Psoas muscle (tissue), 8 donors: ENCODE measurements around the gene CAPN2. TPM values are rescaled to one million over a fixed set of nuclear protein-coding genes. Genes with fewer than 3 reads are reported as not detected.

Experiments used
- ATAC-seq, 4 donors: fragments of 200-7000 bp; cut with Tn5 transposase; one replicate each; pipeline ENCODE4 v1.9.1; 2020; ENCODE audit warnings: moderate library complexity in 3 of 4, mild to moderate bottlenecking in 2 of 4
- DNase-seq, 2 donors: peaks; one replicate each; pipeline ENCODE4 v3.0.0-alpha.2; 2020
- H3K27ac ChIP-seq: fragments of 200-600 bp; one replicate; pipeline ENCODE4 v1.8.0; 2022
- H3K27me3 ChIP-seq, 3 donors: fragments of 200-600 bp in 1 of 3; one replicate each; pipeline versions ENCODE4 v1.6.1 to v1.8.0; 2013 to 2022; ENCODE audit warnings: low read length in 2 of 3, mild to moderate bottlenecking in 2 of 3, moderate library complexity in 1 of 3; ENCODE audit not compliant: insufficient read depth in 3 of 3
- H3K36me3 ChIP-seq, 2 donors: fragments of 200-600 bp in 1 of 2; one replicate each; pipeline versions ENCODE4 v1.6.1 to v1.8.0; 2013 to 2022; ENCODE audit warnings: low read depth in 1 of 2, mild to moderate bottlenecking in 1 of 2, moderate library complexity in 1 of 2; ENCODE audit not compliant: insufficient read depth in 1 of 2
- H3K4me1 ChIP-seq: fragments of 200-600 bp; one replicate; pipeline ENCODE4 v1.8.0; 2022
- H3K4me3 ChIP-seq: fragments of 200-600 bp; one replicate; pipeline ENCODE4 v1.8.0; 2022; ENCODE audit warnings: mild to moderate bottlenecking
- H3K9me3 ChIP-seq: fragments of 200-600 bp; one replicate; pipeline ENCODE4 v1.8.0; 2022
- WGBS, 3 donors: extraction: QIAGEN DNeasy Blood & Tissue Kit; methylation state at CpG; one replicate each; pipeline versions ENCODE4 v1.1.6 to v1.1.7; 2013; 5-methylcytosine and 5-hydroxymethylcytosine counted together
- intact Hi-C, 2 donors: fragments of 100-400 bp; cut with DNase I; formaldehyde crosslinking; loops; one replicate each; pipeline versions ENCODE4 v1.11.0 to v1.14.2; 2022
- polyA plus RNA-seq, 3 donors: library from polyadenylated mRNA; stranded (reverse); fragments of 200-250 nt; gene quantifications; one replicate each; pipeline ENCODE4 v1.2.3, GENCODE V29; 2013
- total RNA-seq, 4 donors: library from RNA; stranded (reverse); fragmentation: NEBNext Ultra II Directional in 2 of 4; extraction: Animal tissue kit (Norgen Biotek cat#: 25700) in 2 of 4; gene quantifications; one replicate each; pipeline versions ENCODE4 v1.2.1 to v1.2.4, GENCODE V29; 2021 to 2023
- TF ChIP-seq, protein P1 (sequence below): fragments of 200-600 bp; IDR thresholded peaks from one replicate; pipeline ENCODE4 v1.8.0; 2022; ENCODE audit warnings: antibody characterized with exemption
- donor health status: healthy with polysubstance abuse.
- donor health status: DM: no; HTN: no; CAD: no; lungs with moderate emphysema.
- donor health status: Bipolar disorder and iron deficiency.
- donor health status: healthy.
- donor health status: DM: yes; HTN: yes; CAD: no.
- donor health status: DM: no; HTN: no; CAD: no.
- donor health status: DM: no; HTN: no; CAD: no.
- donor health status: DM: yes; HTN: yes; CAD: no.

The CAPN2 gene
- total and polyA plus RNA-seq, 7 donors, result 47.6 to 157 (median 105) TPM

DNA sequence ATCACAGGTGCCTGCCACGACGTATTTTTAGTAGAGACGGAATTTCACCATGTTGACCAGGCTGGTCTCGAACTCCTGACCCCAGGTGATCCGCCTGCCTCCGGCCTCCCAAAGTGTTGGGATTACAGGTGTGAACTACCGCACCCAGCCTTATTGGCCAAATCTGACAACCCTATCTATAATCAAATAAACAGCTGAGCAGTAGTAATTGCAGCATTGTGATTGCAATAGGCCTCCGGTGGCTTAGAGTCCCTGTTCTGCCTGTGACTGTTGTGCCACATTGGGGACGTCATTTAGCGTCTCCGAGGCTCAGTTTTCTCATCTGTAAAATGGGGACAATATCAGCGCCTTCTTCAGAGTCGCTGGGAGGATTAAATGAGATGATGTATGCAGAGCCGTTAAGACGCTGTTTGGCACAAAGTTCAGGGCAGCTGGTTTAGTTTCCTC lies 569 bp upstream of the CAPN2 start:
- intact Hi-C loops, result loop anchor here in 1 of 2 donors (1.0 kb wide), 1 partner anchor 38 kb away; no protein-coding TSS in a partner anchor
- peak overlapping the region; percentile 89 for H3K4me3 ChIP-seq

DNA sequence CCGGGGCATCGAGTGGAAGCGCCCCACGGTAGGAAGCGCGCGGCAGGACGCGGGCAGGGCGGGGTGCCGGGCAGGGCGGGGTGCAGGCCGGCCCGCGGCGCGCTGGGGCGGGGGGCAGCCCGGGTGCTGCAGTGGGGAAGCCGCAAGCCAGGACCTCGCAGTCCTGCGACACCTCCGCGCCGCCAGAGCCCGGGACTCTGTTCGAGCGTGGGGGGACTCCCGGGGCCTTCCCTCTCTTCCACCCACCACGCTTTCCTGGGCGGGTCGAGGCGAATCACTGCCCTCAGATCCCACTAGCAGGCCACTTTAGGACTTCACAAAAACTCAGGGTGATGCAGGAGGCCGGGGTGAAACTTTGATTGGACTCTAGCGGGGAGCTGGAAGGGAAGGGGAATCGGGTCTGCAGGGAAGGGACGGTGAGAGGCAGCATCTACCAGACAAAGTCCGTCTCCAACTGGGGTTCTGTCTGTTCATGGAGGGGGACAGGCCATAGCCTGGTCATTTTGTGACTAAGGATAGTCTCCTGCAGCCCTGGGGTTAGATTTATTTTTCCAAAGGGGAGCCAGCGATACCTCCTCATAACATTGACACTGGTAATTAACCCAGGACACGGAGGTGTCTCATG lies 623 bp downstream of the CAPN2 start:
- intact Hi-C loops, result loop anchor here in 1 of 2 donors (1.0 kb wide), 1 partner anchor 36 kb away; no protein-coding TSS in a partner anchor
- Histone ChIP-seq H3K4me1 (peaks cover 42% of the 10 kb centered on the region), H3K9me3 (no peaks in the 10 kb centered on the region), H3K27me3 (no peaks in the 10 kb centered on the region), H3K36me3 (peaks cover under 1 to 13% of the 10 kb centered on the region in 2 donors), H3K27ac (peak overlapping the region; percentile 96), H3K4me3 (peak overlapping the region; percentile 89)
- DNase-seq, result no peak
- TF ChIP-seq, protein P1, sequence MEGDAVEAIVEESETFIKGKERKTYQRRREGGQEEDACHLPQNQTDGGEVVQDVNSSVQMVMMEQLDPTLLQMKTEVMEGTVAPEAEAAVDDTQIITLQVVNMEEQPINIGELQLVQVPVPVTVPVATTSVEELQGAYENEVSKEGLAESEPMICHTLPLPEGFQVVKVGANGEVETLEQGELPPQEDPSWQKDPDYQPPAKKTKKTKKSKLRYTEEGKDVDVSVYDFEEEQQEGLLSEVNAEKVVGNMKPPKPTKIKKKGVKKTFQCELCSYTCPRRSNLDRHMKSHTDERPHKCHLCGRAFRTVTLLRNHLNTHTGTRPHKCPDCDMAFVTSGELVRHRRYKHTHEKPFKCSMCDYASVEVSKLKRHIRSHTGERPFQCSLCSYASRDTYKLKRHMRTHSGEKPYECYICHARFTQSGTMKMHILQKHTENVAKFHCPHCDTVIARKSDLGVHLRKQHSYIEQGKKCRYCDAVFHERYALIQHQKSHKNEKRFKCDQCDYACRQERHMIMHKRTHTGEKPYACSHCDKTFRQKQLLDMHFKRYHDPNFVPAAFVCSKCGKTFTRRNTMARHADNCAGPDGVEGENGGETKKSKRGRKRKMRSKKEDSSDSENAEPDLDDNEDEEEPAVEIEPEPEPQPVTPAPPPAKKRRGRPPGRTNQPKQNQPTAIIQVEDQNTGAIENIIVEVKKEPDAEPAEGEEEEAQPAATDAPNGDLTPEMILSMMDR, result no peak
- WGBS, 3 donors, result 1 to 2% (median 1%) methylated on average over 35 to 40 of the region's 40 CpGs
- peak; percentile 33 to 63 (median 38) for ATAC-seq

More for the DNA sequence above, 569 bp upstream of the CAPN2 start:
- WGBS, 3 donors, result 54 to 68% (median 62%) methylated on average over 15 of the region's 15 CpGs
- DNase-seq (no peak), ATAC-seq (peak in 2 of 4 donors; percentile 1 to 25)
- no peaks in the 10 kb centered on the region for H3K9me3 ChIP-seq
- TF ChIP-seq, protein P1, result no peak
- H3K4me1 ChIP-seq, result peaks cover 53% of the 10 kb centered on the region
- H3K27me3 ChIP-seq, result no peaks in the 10 kb centered on the region
- H3K36me3 ChIP-seq, result peaks cover 0 to 3% of the 10 kb centered on the region in 2 donors
- H3K27ac ChIP-seq, result peak overlapping the region; percentile 96

GRCh38 chr1:223713546-223714420 lies 1.4 kb downstream of the CAPN2 start:
- Histone ChIP-seq H3K36me3 (peaks cover 7 to 21% of the 10 kb centered on the region in 2 donors), H3K4me3 (peak overlapping the region; percentile 89), H3K4me1 (peaks cover 35% of the 10 kb centered on the region), H3K27me3 (no peaks in the 10 kb centered on the region), H3K9me3 (no peaks in the 10 kb centered on the region), H3K27ac (peak overlapping the region; percentile 96)
- ATAC-seq (no peak), DNase-seq (no peak)
- WGBS, 3 donors, result 34 to 52% (median 46%) methylated on average over 7 of the region's 7 CpGs
- intact Hi-C loops, result loop anchor here (1.0 to 2.0 kb wide), 2 partner anchors 35 to 132 kb away; partner anchors contain the start of gene TP53BP2 (in 1 of the 2)
- TF ChIP-seq, protein P1, result no peak

DNA sequence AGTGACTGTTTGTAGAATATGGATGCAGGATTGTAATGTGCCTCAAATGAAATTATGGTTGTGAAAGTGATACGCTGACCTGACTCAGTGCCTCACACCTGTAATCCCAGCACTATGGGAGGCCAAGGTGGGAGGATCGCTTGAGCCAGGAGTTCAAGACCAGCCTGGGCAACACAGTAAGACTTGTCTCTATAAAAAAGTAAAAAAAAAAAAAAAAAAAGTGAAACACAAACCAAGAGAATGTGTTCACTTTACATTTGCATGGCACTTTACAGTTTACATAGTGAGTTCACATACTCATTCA lies 2.0 kb downstream of the CAPN2 start:
- 71 to 93% (median 79%) methylated on average over 2 of the region's 2 CpGs for WGBS, 3 donors
- Histone ChIP-seq H3K4me1 (peaks cover 35% of the 10 kb centered on the region), H3K36me3 (peaks cover 7 to 27% of the 10 kb centered on the region in 2 donors), H3K4me3 (peak overlapping the region; percentile 89), H3K27ac (peak overlapping the region; percentile 96), H3K27me3 (no peaks in the 10 kb centered on the region), H3K9me3 (no peaks in the 10 kb centered on the region)
- intact Hi-C loops, result loop anchor here (1.0 to 2.0 kb wide), 2 partner anchors 34 to 131 kb away; partner anchors contain the start of gene TP53BP2 (in 1 of the 2)
- DNase-seq (no peak), ATAC-seq (no peak)
- TF ChIP-seq, protein P1, result no peak
